Prostate gland (tissue), 2 donors: ENCODE measurements around the gene THAP7. TPM values are rescaled to one million over a fixed set of nuclear protein-coding genes. Genes with fewer than 3 reads are reported as not detected.

Experiments
- DNase-seq: peaks from one replicate; pipeline ENCODE4 v3.0.0-alpha.2; 2019; ENCODE audit warnings: low spot score
- H3K27ac ChIP-seq, 2 donors: fragments of 200-600 bp; sonication (generic); 2 replicates each; pipeline ENCODE4 v1.5.1; 2017 to 2019
- H3K27me3 ChIP-seq: fragments of 200-600 bp; sonication (generic); replicated peaks from 2 replicates; pipeline ENCODE4 v1.5.1; 2019; ENCODE audit not compliant: insufficient read depth
- H3K36me3 ChIP-seq, 2 donors: fragments of 200-600 bp; sonication (generic); 1 replicate in 1 of 2; 2 replicates in 1 of 2; pipeline versions ENCODE4 v1.5.1 to v1.8.1; 2017 to 2019
- H3K4me1 ChIP-seq: fragments of 200-600 bp; sonication (generic); replicated peaks from 2 replicates; pipeline ENCODE4 v1.5.1; 2019
- H3K4me3 ChIP-seq, 2 donors: fragments of 200-600 bp; sonication (generic); 2 replicates each; pipeline ENCODE4 v1.5.1; 2017 to 2019
- H3K9me3 ChIP-seq: fragments of 200-600 bp; sonication (generic); 2 replicates; pipeline ENCODE4 v1.5.1; 2017
- CTCF ChIP-seq, 4 experiments: fragments of 200-600 bp in 2 of 4; fragments of 450-650 bp in 2 of 4; sonication (generic) in 2 of 4; IDR thresholded peaks; 1 replicate in 3 of 4; 2 replicates in 1 of 4; pipeline ENCODE4 v1.5.1; 2016 to 2019; ENCODE audit warnings: antibody characterized with exemption in 4 of 4, mild to moderate bottlenecking in 2 of 4, moderate library complexity in 2 of 4
- POLR2A ChIP-seq: fragments of 450-650 bp; IDR thresholded peaks from one replicate; pipeline ENCODE4 v1.6.1; 2016; ENCODE audit warnings: antibody characterized with exemption, mild to moderate bottlenecking
- POLR2AphosphoS5 ChIP-seq: sonication (generic); formaldehyde crosslinking; IDR thresholded peaks from one replicate; pipeline ENCODE4 v1.6.1; 2017; ENCODE audit warnings: antibody characterized with exemption
- WGBS: methylation state at CpG from one replicate; pipeline ENCODE4 v1.1.5; 2018; 5-methylcytosine and 5-hydroxymethylcytosine counted together
- intact Hi-C: fragments of 100-400 bp; cut with DNase I; formaldehyde crosslinking; loops from one replicate; pipeline ENCODE4 v1.14.2; 2022
- total RNA-seq, 2 donors: library from RNA; depleted of rRNA; stranded (reverse); fragments of >200 nt; gene quantifications; one replicate each; pipeline ENCODE4 v1.1.0, GENCODE V29; 2016

Gene THAP7
- total RNA-seq, 2 donors from 2014 or later: 77.7 to 83.1 TPM

GRCh38 chr22:20982563-20982882 is 19.4 kb downstream of the THAP7 start:
- intact Hi-C loops: no loop called here
- Histone ChIP-seq H3K9me3 (no peaks in the 10 kb centered on the region), H3K27ac (peak overlapping the region; percentile 86 to 88), H3K27me3 (no peaks in the 10 kb centered on the region), H3K4me3 (peak overlapping the region; percentile 75 to 89), H3K4me1 (peaks cover 13% of the 10 kb centered on the region), H3K36me3 (no peaks in the 10 kb centered on the region)
- under 1% methylated on average over 12 of the region's 12 CpGs for WGBS
- no peak for TF ChIP-seq POLR2A
- TF ChIP-seq POLR2AphosphoS5: no peak
- TF ChIP-seq CTCF (IDR thresholded peaks at IDR 0.05): no peak
- DNase-seq: no peak

- Histone ChIP-seq H3K4me3 (peak within 1 kb of the TSS; percentile 75 to 89), H3K27me3 (no peaks in the 10 kb centered on the region), H3K4me1 (peaks cover 13% of the 10 kb centered on the region), H3K36me3 (no peaks in the 10 kb centered on the region), H3K9me3 (no peaks in the 10 kb centered on the region), H3K27ac (peak within 1 kb of the TSS; percentile 86 to 88)
- peak; percentile 86 for DNase-seq
- TF ChIP-seq POLR2AphosphoS5: peak; percentile 94
- TF ChIP-seq POLR2A: peak; percentile 86
- peak in 3 of 4 experiments; percentile 31 to 53 (median 46) for TF ChIP-seq CTCF (IDR thresholded peaks at IDR 0.05)
- WGBS: under 1% methylated on average over 61 of the region's 87 CpGs
- intact Hi-C loops: loop anchor here (2.0 kb wide), 1 partner anchor 65 kb away; the partner anchor contains the start of gene CRKL
These were observed 19.9 kb downstream of the THAP7 start, which contains the start of gene LZTR1 for GRCh38 chr22:20981787-20982562. LZTR1 (plus strand) TSS chr22:20982297; CDS start chr22:20982372, 75 bp downstream.

DNA sequence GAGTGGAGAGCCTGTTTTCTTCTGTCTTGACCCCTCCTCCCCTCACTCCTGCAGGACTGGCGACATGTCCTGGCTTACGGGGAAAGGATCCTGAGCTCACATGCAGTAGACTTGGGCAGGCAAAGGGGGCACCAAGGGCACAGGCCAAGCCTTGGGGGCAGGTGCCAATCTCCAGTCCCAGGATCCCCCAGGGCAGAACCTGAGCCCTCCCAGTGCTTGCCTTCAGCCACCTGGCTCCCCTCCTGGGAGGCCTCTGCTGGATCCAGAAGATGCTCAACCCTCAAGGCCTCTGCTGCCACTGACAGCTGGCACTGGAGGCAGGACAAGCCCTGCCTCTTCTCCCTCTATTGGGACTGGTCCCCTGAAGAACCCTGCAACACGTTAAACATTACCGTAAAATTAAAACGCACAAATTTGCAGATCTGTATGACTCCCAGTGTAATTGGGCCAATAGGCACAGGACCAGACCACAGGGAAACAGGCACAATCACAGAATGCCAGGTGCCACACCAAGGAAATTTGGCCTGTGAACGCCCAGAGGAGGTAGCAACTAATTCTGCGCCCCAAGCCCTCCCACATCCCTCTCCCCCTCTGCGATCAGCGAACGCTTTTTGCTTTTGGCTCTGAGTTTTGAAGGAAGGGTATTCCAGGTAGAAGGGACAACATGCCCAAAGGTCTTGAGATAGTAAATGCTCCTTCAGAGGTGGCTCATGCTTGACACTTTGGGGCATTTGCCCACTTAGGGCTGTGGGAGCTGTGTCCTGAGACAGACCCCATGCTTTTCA is 20.8 kb downstream of the THAP7 start:
- no peaks in the 10 kb centered on the region for H3K9me3 ChIP-seq
- peaks cover 13% of the 10 kb centered on the region for H3K4me1 ChIP-seq
- H3K27me3 ChIP-seq: no peaks in the 10 kb centered on the region
- peak overlapping the region; percentile 75 to 89 for H3K4me3 ChIP-seq
- no peak for TF ChIP-seq CTCF (IDR thresholded peaks at IDR 0.05)
- no peak for TF ChIP-seq POLR2A
- TF ChIP-seq POLR2AphosphoS5: no peak
- no peak for DNase-seq
- H3K27ac ChIP-seq: peak overlapping the region; percentile 86 to 88
- intact Hi-C loops: loop anchor here (2.0 kb wide), 1 partner anchor 64 kb away; the partner anchor contains the start of gene CRKL
- no peaks in the 10 kb centered on the region for H3K36me3 ChIP-seq
- 65% methylated on average over 10 of the region's 10 CpGs for WGBS

DNA sequence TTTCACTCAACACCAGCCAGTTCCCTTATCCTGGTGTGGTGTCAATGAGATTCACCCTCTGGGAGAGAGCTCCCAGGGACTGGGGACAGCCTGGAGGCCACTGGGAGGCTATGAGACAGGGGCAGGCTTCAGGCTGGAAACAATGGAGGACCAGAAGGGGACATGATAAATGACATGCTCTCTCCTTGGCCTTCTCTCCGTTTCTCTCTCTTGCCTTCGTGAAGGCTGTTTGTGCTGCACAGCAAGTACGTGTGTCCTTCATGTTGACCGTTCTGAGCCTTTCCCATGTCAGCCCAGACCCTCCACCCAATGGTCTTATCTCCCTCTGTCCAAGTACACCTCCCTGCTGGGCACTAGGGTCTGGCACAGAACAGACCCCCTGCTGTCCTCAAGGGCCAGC is 21.4 kb downstream of the THAP7 start:
- no peak overlapping the region for H3K4me3 ChIP-seq
- 84% methylated on average over 4 of the region's 4 CpGs for WGBS
- no peak for TF ChIP-seq POLR2A
- TF ChIP-seq POLR2AphosphoS5: no peak
- TF ChIP-seq CTCF (IDR thresholded peaks at IDR 0.05): no peak
- peaks cover 13% of the 10 kb centered on the region for H3K4me1 ChIP-seq
- no peak for DNase-seq
- H3K27ac ChIP-seq: no peak overlapping the region
- H3K9me3 ChIP-seq: no peaks in the 10 kb centered on the region
- H3K27me3 ChIP-seq: no peaks in the 10 kb centered on the region
- no peaks in the 10 kb centered on the region for H3K36me3 ChIP-seq
- intact Hi-C loops: loop anchor here (2.0 kb wide), 1 partner anchor 64 kb away; the partner anchor contains the start of gene CRKL
